A549 (cell line): ENCODE results near the gene EMP3. TPM values are rescaled to one million over a fixed set of nuclear protein-coding genes. Genes with fewer than 3 reads are reported as not detected.

Experiments used
- ATAC-seq, 2 experiments: fragments of 200-7000 bp in 1 of 2; fragments of >200 bp in 1 of 2; cut with Nextera tagmentation in 1 of 2; cut with Tn5 transposase in 1 of 2; 3 replicates each; pipeline versions ENCODE4 v1.8.0 to v1.9.1; 2018 to 2020; ENCODE audit warnings: mild to moderate bottlenecking in 1 of 2, moderate library complexity in 1 of 2
- CTCF ChIA-PET: fragments of 300-600 bp; sonication (Branson Sonifier 250); formaldehyde crosslinking; extraction: SDS; loops from one replicate; lab custom pipeline; 2021; ENCODE audit warnings: antibody characterized with exemption, inconsistent platforms; lab: Yijun Ruan, JAX
- POLR2A ChIA-PET: fragments of 350-600 bp; formaldehyde crosslinking; extraction: SDS; loops from one replicate; lab custom pipeline; 2021; ENCODE audit warnings: antibody characterized with exemption, inconsistent platforms; lab: Yijun Ruan, JAX
- DNase-seq, 2 experiments: peaks; one replicate each; pipeline versions ENCODE4 v3.0.0 to v3.0.0-alpha.2; 2011 to 2016; ENCODE audit warnings: low read depth in 1 of 2, low spot score in 1 of 2
- FAIRE-seq: peaks from 2 replicates; lab custom pipeline; 2011; peaks lifted over from hg19 to GRCh38; lab: Jason Lieb, UNC
- H3K27ac ChIP-seq, 2 experiments: fragments of >200 bp; sonication (Bioruptor Twin); formaldehyde crosslinking; 3 replicates each; pipeline ENCODE4 v1.5.1; 2016 to 2017
- H3K4me1 ChIP-seq: fragments of >200 bp; sonication (Bioruptor Twin); formaldehyde crosslinking; 3 replicates; pipeline ENCODE4 v1.6.1; 2016
- H3K4me2 ChIP-seq: fragments of >200 bp; sonication (Bioruptor Twin); formaldehyde crosslinking; 3 replicates; pipeline ENCODE4 v1.6.1; 2016
- H3K4me3 ChIP-seq: fragments of >200 bp; sonication (Bioruptor Twin); formaldehyde crosslinking; 3 replicates; pipeline ENCODE4 v1.5.1; 2016
- H3K9me3 ChIP-seq: fragments of >200 bp; sonication (Bioruptor Twin); formaldehyde crosslinking; 3 replicates; pipeline ENCODE4 v1.6.1; 2016
- ATOH8 ChIP-seq: fragments of 250-450 bp; sonication (Bioruptor Pico); IDR thresholded peaks from 2 replicates; pipeline ENCODE4 v1.5.0; 2020; ENCODE audit warnings: low read depth, mild to moderate bottlenecking, moderate library complexity
- BHLHE40 ChIP-seq: IDR thresholded peaks from 2 replicates; pipeline ENCODE4 v1.6.1; 2012; ENCODE audit warnings: low read depth, low read length, inconsistent platforms
- CBX8 ChIP-seq: fragments of 200-600 bp; sonication (generic); IDR thresholded peaks from 2 replicates; pipeline ENCODE4 v1.6.1; 2016
- CHD2 ChIP-seq: fragments of 150-350 bp; IDR thresholded peaks from 2 replicates; pipeline ENCODE4 v1.6.1; 2014; ENCODE audit warnings: low read length; ENCODE audit not compliant: partially characterized antibody
- EHF ChIP-seq: fragments of 250-450 bp; sonication (Bioruptor Pico); IDR thresholded peaks from 2 replicates; pipeline ENCODE4 v1.5.0; 2020; ENCODE audit warnings: mild to moderate bottlenecking
- EHMT2 ChIP-seq: fragments of 200-600 bp; sonication (generic); IDR thresholded peaks from 2 replicates; pipeline ENCODE4 v1.6.1; 2016; ENCODE audit warnings: antibody characterized with exemption, low read depth, mild to moderate bottlenecking, moderate library complexity
- EP300 ChIP-seq, 2 experiments: fragments of >200 bp; sonication (Bioruptor Twin); formaldehyde crosslinking; IDR thresholded peaks; 2 replicates in 1 of 2; 3 replicates in 1 of 2; pipeline ENCODE4 v1.6.1; 2016 to 2017
- ESRRA ChIP-seq: fragments of 150-350 bp; IDR thresholded peaks from 2 replicates; pipeline ENCODE4 v1.6.1; 2014; ENCODE audit warnings: mild to moderate bottlenecking, low read length, borderline replicate concordance
- FOSB ChIP-seq: fragments of 250-450 bp; sonication (Bioruptor Pico); IDR thresholded peaks from 2 replicates; pipeline ENCODE4 v1.5.0; 2020; ENCODE audit warnings: mild to moderate bottlenecking, moderate library complexity
- FOXS1 ChIP-seq: fragments of 250-450 bp; sonication (Bioruptor Pico); IDR thresholded peaks from 2 replicates; pipeline ENCODE4 v1.5.0; 2020; ENCODE audit warnings: mild to moderate bottlenecking, moderate library complexity
- GATA3 ChIP-seq: IDR thresholded peaks from 2 replicates; pipeline ENCODE4 v1.6.1; 2012; ENCODE audit warnings: borderline replicate concordance
- HDAC2 ChIP-seq: fragments of 200-600 bp; sonication (generic); IDR thresholded peaks from 2 replicates; pipeline ENCODE4 v1.6.1; 2016
- HEYL ChIP-seq: fragments of 250-450 bp; sonication (Bioruptor Pico); IDR thresholded peaks from 2 replicates; pipeline ENCODE4 v1.8.0; 2021; ENCODE audit warnings: mild to moderate bottlenecking, moderate library complexity
- HMGXB4 ChIP-seq: fragments of 250-450 bp; sonication (Bioruptor Pico); IDR thresholded peaks from 2 replicates; pipeline ENCODE4 v1.5.0; 2021; ENCODE audit warnings: mild to moderate bottlenecking, moderate library complexity, borderline replicate concordance
- HOXA7 ChIP-seq: fragments of 250-450 bp; sonication (Bioruptor Pico); IDR thresholded peaks from 2 replicates; pipeline ENCODE4 v1.5.0; 2020; ENCODE audit warnings: mild to moderate bottlenecking, moderate library complexity
- HOXB5 ChIP-seq: fragments of 250-450 bp; sonication (Bioruptor Pico); IDR thresholded peaks from 2 replicates; pipeline ENCODE4 v1.5.0; 2020; ENCODE audit warnings: mild to moderate bottlenecking, moderate library complexity
- JUN ChIP-seq, 2 experiments: fragments of >200 bp; sonication (Bioruptor Twin); formaldehyde crosslinking; IDR thresholded peaks; 2 replicates in 1 of 2; 3 replicates in 1 of 2; pipeline ENCODE4 v1.6.1; 2016 to 2017
- JUNB ChIP-seq: fragments of >200 bp; sonication (Bioruptor Twin); formaldehyde crosslinking; IDR thresholded peaks from 2 replicates; pipeline ENCODE4 v1.6.1; 2016
- KDM1A ChIP-seq: fragments of 200-600 bp; sonication (generic); IDR thresholded peaks from 2 replicates; pipeline ENCODE4 v1.6.1; 2016; ENCODE audit warnings: low read depth, mild to moderate bottlenecking
- KDM5A ChIP-seq: fragments of 200-600 bp; sonication (generic); IDR thresholded peaks from 2 replicates; pipeline ENCODE4 v1.6.1; 2016; ENCODE audit warnings: antibody characterized with exemption, mild to moderate bottlenecking
- MAFK ChIP-seq: fragments of 450-650 bp; IDR thresholded peaks from 2 replicates; pipeline ENCODE4 v1.6.1; 2014; ENCODE audit not compliant: partially characterized antibody
- MAZ ChIP-seq: fragments of 150-350 bp; IDR thresholded peaks from 2 replicates; pipeline ENCODE4 v1.6.1; 2014; ENCODE audit warnings: antibody characterized with exemption, low read depth, low read length, borderline replicate concordance
- MYC ChIP-seq: IDR thresholded peaks from 2 replicates; pipeline ENCODE4 v1.6.1; 2012; ENCODE audit warnings: mild to moderate bottlenecking, inconsistent platforms, low read length, improper control_type of control experiment, borderline replicate concordance
- NFE2L2 ChIP-seq: fragments of 150-350 bp; conservative IDR thresholded peaks from 2 replicates; pipeline ENCODE4 v1.6.1; 2014; ENCODE audit warnings: low read length
- NPAS2 ChIP-seq: fragments of 250-450 bp; sonication (Bioruptor Pico); IDR thresholded peaks from 2 replicates; pipeline ENCODE4 v1.8.0; 2022; ENCODE audit warnings: mild to moderate bottlenecking, moderate library complexity, borderline replicate concordance
- NR3C1 ChIP-seq: fragments of >200 bp; sonication (Bioruptor Twin); formaldehyde crosslinking; IDR thresholded peaks from 3 replicates; pipeline ENCODE4 v1.6.1; 2017
- PBX3 ChIP-seq: IDR thresholded peaks from 2 replicates; pipeline ENCODE4 v1.6.1; 2012
- POLR2A ChIP-seq: IDR thresholded peaks from 2 replicates; pipeline ENCODE4 v1.6.1; 2012; ENCODE audit warnings: mild to moderate bottlenecking, low read length
- POLR2AphosphoS2 ChIP-seq: conservative IDR thresholded peaks from 2 replicates; pipeline ENCODE4 v1.6.1; 2012; ENCODE audit warnings: low read length, improper control_type of control experiment, inconsistent platforms
- RAD21 ChIP-seq, 2 experiments: fragments of >200 bp in 1 of 2; sonication (Bioruptor Twin) in 1 of 2; formaldehyde crosslinking in 1 of 2; IDR thresholded peaks in 1 of 2; conservative IDR thresholded peaks in 1 of 2; 2 replicates in 1 of 2; 3 replicates in 1 of 2; pipeline ENCODE4 v1.6.1; 2012 to 2018; ENCODE audit warnings: inconsistent platforms in 1 of 2
- RFX5 ChIP-seq: fragments of 450-650 bp; IDR thresholded peaks from 2 replicates; pipeline ENCODE4 v1.7.1; 2014; ENCODE audit warnings: antibody characterized with exemption, mild to moderate bottlenecking, moderate library complexity
- SREBF2 ChIP-seq: fragments of 450-650 bp; IDR thresholded peaks from 2 replicates; pipeline ENCODE4 v1.6.1; 2014; ENCODE audit warnings: mild to moderate bottlenecking, moderate library complexity
- TP53 ChIP-seq: fragments of 250-450 bp; sonication (Bioruptor Pico); IDR thresholded peaks from 2 replicates; pipeline ENCODE4 v1.5.0; 2021; ENCODE audit warnings: mild to moderate bottlenecking, moderate library complexity
- ZC3H11A ChIP-seq: fragments of 450-650 bp; IDR thresholded peaks from 2 replicates; pipeline ENCODE4 v1.6.1; 2014; ENCODE audit warnings: antibody characterized with exemption, mild to moderate bottlenecking
- ZFP36 ChIP-seq: fragments of 450-650 bp; IDR thresholded peaks from 2 replicates; pipeline ENCODE4 v1.6.1; 2014; ENCODE audit warnings: borderline replicate concordance; ENCODE audit not compliant: partially characterized antibody
- ZNF302 ChIP-seq: fragments of 250-450 bp; sonication (Bioruptor Pico); IDR thresholded peaks from 2 replicates; pipeline ENCODE4 v1.9.0; 2021; ENCODE audit warnings: inconsistent platforms, mild to moderate bottlenecking, moderate library complexity
- whole genome bisulfite sequencing: methylation state at CpG from one replicate; pipeline ENCODE4 v1.1.6; 2017; ENCODE audit errors: missing lambda C conversion rate; 5-methylcytosine and 5-hydroxymethylcytosine counted together
- polyA minus RNA-seq: library from RNA; depleted of rRNA, polyadenylated mRNA; stranded (reverse); fragments of >200 nt; gene quantifications from 2 replicates; pipeline ENCODE4 v1.2.3, GENCODE V29; 2011; rRNA and poly(A)+ RNA removed
- polyA plus RNA-seq, 4 experiments: library from polyadenylated mRNA; depleted of rRNA in 3 of 4; stranded (reverse); fragments of >200 nt; fragmentation: RNase III in 1 of 4; extraction: RNeasy Plus Mini Kit Qiagen cat#74134 plus additional on column Dnase treatment in 1 of 4; gene quantifications; 2 replicates in 3 of 4; 3 replicates in 1 of 4; pipeline ENCODE4 v1.2.3, GENCODE V29; 2011 to 2017
- TF ChIP-seq, protein P1 (sequence below): fragments of 450-650 bp; IDR thresholded peaks from 2 replicates; pipeline ENCODE4 v1.6.1; 2014; ENCODE audit warnings: antibody characterized with exemption
- TF ChIP-seq, protein P2 (sequence below): IDR thresholded peaks from 2 replicates; pipeline ENCODE4 v1.6.1; 2012
- TF ChIP-seq, protein P3 (sequence below): fragments of >200 bp; sonication (Bioruptor Twin); formaldehyde crosslinking; IDR thresholded peaks from 2 replicates; pipeline ENCODE4 v1.6.1; 2016

EMP3 gene
- polyA plus RNA-seq (2011; rRNA removed), result 147 and 210 TPM in 2 replicates
- 395 and 483 TPM in 2 replicates for polyA plus RNA-seq (2012; cell fraction: cytosol; rRNA removed)
- 319 and 362 TPM in 2 replicates for polyA plus RNA-seq (2012; cell fraction: nucleus; rRNA removed)
- 564 to 580 TPM (median 566 TPM) in 3 replicates for polyA plus RNA-seq (2017; fragmentation: RNase III; extraction: RNeasy Plus Mini Kit Qiagen cat#74134 plus additional on column Dnase treatment)
- 203 and 214 TPM in 2 replicates for polyA minus RNA-seq

DNA sequence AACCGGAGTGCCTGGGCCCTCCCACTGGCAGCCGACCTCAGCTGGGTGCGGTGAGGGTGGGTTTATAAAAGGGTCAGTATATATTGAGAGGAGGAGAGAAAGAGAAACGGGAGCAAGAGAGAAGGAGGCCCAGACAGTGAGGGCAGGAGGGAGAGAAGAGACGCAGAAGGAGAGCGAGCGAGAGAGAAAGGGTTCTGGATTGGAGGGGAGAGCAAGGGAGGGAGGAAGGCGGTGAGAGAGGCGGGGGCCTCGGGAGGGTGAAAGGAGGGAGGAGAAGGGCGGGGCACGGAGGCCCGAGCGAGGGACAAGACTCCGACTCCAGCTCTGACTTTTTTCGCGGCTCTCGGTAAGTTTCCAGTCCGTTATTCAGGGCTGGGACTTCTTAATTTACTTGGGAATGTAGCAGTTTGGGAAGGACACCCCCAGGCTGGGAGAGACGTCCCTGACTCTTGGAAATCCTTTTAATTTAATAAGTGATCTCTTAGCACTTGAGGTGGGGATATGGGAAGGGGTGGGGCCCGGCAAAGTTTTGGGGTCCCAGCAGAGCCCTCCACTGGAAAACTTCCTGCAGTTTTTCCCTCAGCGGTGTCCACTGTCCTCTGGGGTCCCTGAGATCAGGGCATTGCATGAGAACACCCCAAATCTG is at the start of gene EMP3:
TSS of gene EMP3 (plus strand) at position 288 of the 646 bp plus-strand sequence. CDS start 1,293 bp downstream, outside the sequence.
- ATAC-seq, result peak; percentile 65 to 66
- WGBS, result 2% methylated on average over 22 of the region's 22 CpGs
- Histone ChIP-seq H3K4me1 (peaks cover 29% of the 10 kb centered on the region), H3K4me2 (peak within 1 kb of the TSS; percentile 93), H3K4me3 (peak within 1 kb of the TSS; percentile 54), H3K9me3 (peaks cover 9% of the 10 kb centered on the region; the same call in 1 of the 3 replicates), H3K27ac (peak within 1 kb of the TSS; percentile 88 to 94)
- FAIRE-seq, result no peak
- CTCF ChIA-PET, result interaction anchor here (0.7 to 17.6 kb wide), 11 partner anchors 6 to 283 kb away, joined by 3 to 416 read pairs (median 4); partner anchors contain the start of genes EMP3, GRWD1 and KDELR1
- DNase-seq, result peak; percentile 92 to 93
- POLR2A ChIA-PET, result interaction anchor here (0.5 to 6.8 kb wide), 5 partner anchors 8 to 75 kb away, joined by 3 to 94 read pairs (median 4); partner anchors contain the start of gene KDELR1
- TF ChIP-seq JUNB (no peak), NFE2L2 (no peak), HMGXB4 (CRISPR knock-in tag) (no peak), EP300 (IDR thresholded peaks at IDR 0.05) (no peak), EHMT2 (no peak), MAFK (no peak), HOXA7 (CRISPR knock-in tag) (no peak), POLR2A (peak; percentile 52), FOXS1 (CRISPR knock-in tag) (no peak), MYC (no peak), ESRRA (no peak), CHD2 (no peak), JUN (IDR thresholded peaks at IDR 0.05) (0 out of 5 replicates have a peak, but pooled peaks of 1 of the 2 experiments have one; percentile 14), POLR2AphosphoS2 (no peak), ZNF302 (CRISPR knock-in tag) (no peak), KDM5A (no peak), MAZ (peak; percentile 90), SREBF2 (no peak), CBX8 (no peak), BHLHE40 (no peak), KDM1A (no peak), HEYL (no peak), PBX3 (no peak), HOXB5 (CRISPR knock-in tag) (no peak), NR3C1 (no peak), EHF (CRISPR knock-in tag) (no peak), ZC3H11A (no peak), TP53 (CRISPR knock-in tag) (peak; percentile 57; the same call in 1 of the 2 replicates), FOSB (CRISPR knock-in tag) (no peak), ZFP36 (no peak), RAD21 (conservative IDR thresholded peaks at IDR 0.05 in 1 of 2, IDR thresholded peaks at IDR 0.05 in 1 of 2) (no peak), ATOH8 (CRISPR knock-in tag) (no peak), GATA3 (no peak), HDAC2 (no peak), RFX5 (no peak), NPAS2 (CRISPR knock-in tag) (no peak)
- TF ChIP-seq, protein P1, sequence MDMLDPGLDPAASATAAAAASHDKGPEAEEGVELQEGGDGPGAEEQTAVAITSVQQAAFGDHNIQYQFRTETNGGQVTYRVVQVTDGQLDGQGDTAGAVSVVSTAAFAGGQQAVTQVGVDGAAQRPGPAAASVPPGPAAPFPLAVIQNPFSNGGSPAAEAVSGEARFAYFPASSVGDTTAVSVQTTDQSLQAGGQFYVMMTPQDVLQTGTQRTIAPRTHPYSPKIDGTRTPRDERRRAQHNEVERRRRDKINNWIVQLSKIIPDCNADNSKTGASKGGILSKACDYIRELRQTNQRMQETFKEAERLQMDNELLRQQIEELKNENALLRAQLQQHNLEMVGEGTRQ, result no peak
- TF ChIP-seq, protein P2, sequence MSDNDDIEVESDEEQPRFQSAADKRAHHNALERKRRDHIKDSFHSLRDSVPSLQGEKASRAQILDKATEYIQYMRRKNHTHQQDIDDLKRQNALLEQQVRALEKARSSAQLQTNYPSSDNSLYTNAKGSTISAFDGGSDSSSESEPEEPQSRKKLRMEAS, result peak; percentile 32; the same call in 1 of the 2 replicates
- TF ChIP-seq, protein P3, sequence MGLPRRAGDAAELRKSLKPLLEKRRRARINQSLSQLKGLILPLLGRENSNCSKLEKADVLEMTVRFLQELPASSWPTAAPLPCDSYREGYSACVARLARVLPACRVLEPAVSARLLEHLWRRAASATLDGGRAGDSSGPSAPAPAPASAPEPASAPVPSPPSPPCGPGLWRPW, result no peak
